ENCODE results near the gene CAMTA1. TPM values are rescaled to one million over a fixed set of nuclear protein-coding genes. Genes with fewer than 3 reads are reported as not detected.

CAMTA1 gene
- total RNA-seq, 1 experiment from 2014 or later, result 60.0 TPM

- Histone ChIP-seq H3K4me1 (no peaks in the 10 kb centered on the region), H3K4me3 (ENCODE audit: low read depth, low read length) (no peak overlapping the region), H3K27me3 (replicated peaks; ENCODE audit: control insufficient read depth, insufficient read depth, low read length) (no peaks in the 10 kb centered on the region), H3K36me3 (ENCODE audit: control insufficient read depth, insufficient read depth, low read length) (no peaks in the 10 kb centered on the region), H3K9me3 (no peaks in the 10 kb centered on the region)
- no peak for DNase-seq
- Mint-ChIP-seq H3K4me1 (ENCODE audit: low read depth, unreplicated experiment) (no peaks in the 10 kb centered on the region), H3K27me3 (ENCODE audit: insufficient read depth, unreplicated experiment) (no peaks in the 10 kb centered on the region), H3K9me3 (ENCODE audit: unreplicated experiment) (no peaks in the 10 kb centered on the region), H3K27ac (ENCODE audit: unreplicated experiment) (no peak overlapping the region), H3K4me3 (ENCODE audit: unreplicated experiment) (no peak overlapping the region), H3K36me3 (ENCODE audit: insufficient read depth, unreplicated experiment) (no peaks in the 10 kb centered on the region)
- BruUV-seq (replicated peaks), result no TSS peak
- ChIA-PET CTCF (no interaction called here), POLR2A (no interaction called here)
- intact Hi-C loops (cut with micrococcal nuclease; ENCODE audit: unreplicated experiment), result no loop called here
- TF ChIP-seq CTCF (IDR thresholded peaks at IDR 0.05; ENCODE audit: insufficient read depth in 1 of 2, low read depth in 1 of 2, low read length in 1 of 2, severe bottlenecking in 1 of 2, unreplicated experiment in 1 of 2), result no peak
These were observed 83.6 kb downstream of the CAMTA1 start for GRCh38 chr1:6868660-6869380.

GRCh38 chr1:6869545-6869944 is 84.3 kb downstream of the CAMTA1 start:
- H3K36me3 Mint-ChIP-seq (ENCODE audit: insufficient read depth, unreplicated experiment), result no peaks in the 10 kb centered on the region
- ChIA-PET POLR2A (no interaction called here), CTCF (no interaction called here)
- Histone ChIP-seq H3K4me3 (ENCODE audit: low read depth, low read length) (no peak overlapping the region), H3K4me1 (no peaks in the 10 kb centered on the region), H3K36me3 (ENCODE audit: control insufficient read depth, insufficient read depth, low read length) (no peaks in the 10 kb centered on the region), H3K9me3 (no peaks in the 10 kb centered on the region), H3K27me3 (replicated peaks; ENCODE audit: control insufficient read depth, insufficient read depth, low read length) (no peaks in the 10 kb centered on the region)
- no peak overlapping the region for H3K4me3 Mint-ChIP-seq (ENCODE audit: unreplicated experiment)
- DNase-seq, result no peak
- intact Hi-C loops (cut with micrococcal nuclease; ENCODE audit: unreplicated experiment), result no loop called here
- H3K27ac Mint-ChIP-seq (ENCODE audit: unreplicated experiment), result no peak overlapping the region
- no peaks in the 10 kb centered on the region for H3K27me3 Mint-ChIP-seq (ENCODE audit: insufficient read depth, unreplicated experiment)
- no peaks in the 10 kb centered on the region for H3K4me1 Mint-ChIP-seq (ENCODE audit: low read depth, unreplicated experiment)
- TF ChIP-seq CTCF (IDR thresholded peaks at IDR 0.05; ENCODE audit: insufficient read depth in 1 of 2, low read depth in 1 of 2, low read length in 1 of 2, severe bottlenecking in 1 of 2, unreplicated experiment in 1 of 2), result no peak
- no TSS peak for BruUV-seq (replicated peaks)
- H3K9me3 Mint-ChIP-seq (ENCODE audit: unreplicated experiment), result no peaks in the 10 kb centered on the region

GRCh38 chr1:6870086-6870485 is 84.8 kb downstream of the CAMTA1 start:
- intact Hi-C loops (cut with micrococcal nuclease; ENCODE audit: unreplicated experiment), result no loop called here
- H3K4me1 ChIP-seq, result no peaks in the 10 kb centered on the region
- no peaks in the 10 kb centered on the region for H3K27me3 ChIP-seq (replicated peaks; ENCODE audit: control insufficient read depth, insufficient read depth, low read length)
- no peaks in the 10 kb centered on the region for H3K9me3 Mint-ChIP-seq (ENCODE audit: unreplicated experiment)
- ChIA-PET CTCF (no interaction called here), POLR2A (no interaction called here)
- no peak for TF ChIP-seq CTCF (IDR thresholded peaks at IDR 0.05; ENCODE audit: insufficient read depth in 1 of 2, low read depth in 1 of 2, low read length in 1 of 2, severe bottlenecking in 1 of 2, unreplicated experiment in 1 of 2)
- H3K36me3 Mint-ChIP-seq (ENCODE audit: insufficient read depth, unreplicated experiment), result no peaks in the 10 kb centered on the region
- no peaks in the 10 kb centered on the region for H3K36me3 ChIP-seq (ENCODE audit: control insufficient read depth, insufficient read depth, low read length)
- H3K9me3 ChIP-seq, result no peaks in the 10 kb centered on the region
- H3K4me3 Mint-ChIP-seq (ENCODE audit: unreplicated experiment), result no peak overlapping the region
- H3K27ac Mint-ChIP-seq (ENCODE audit: unreplicated experiment), result no peak overlapping the region
- no peak for DNase-seq
- BruUV-seq (replicated peaks), result no TSS peak
- no peaks in the 10 kb centered on the region for H3K27me3 Mint-ChIP-seq (ENCODE audit: insufficient read depth, unreplicated experiment)
- no peak overlapping the region for H3K4me3 ChIP-seq (ENCODE audit: low read depth, low read length)
- H3K4me1 Mint-ChIP-seq (ENCODE audit: low read depth, unreplicated experiment), result no peaks in the 10 kb centered on the region
